ENCODE measurements around the gene ZFY. TPM values are rescaled to one million over a fixed set of nuclear protein-coding genes. Genes with fewer than 3 reads are reported as not detected.
A peak's percentile ranks its signal among the peaks of the same experiment; 100 is the strongest.

Gene ZFY
- total and polyA plus RNA-seq, 11 donors = 2.9 to 15.4 (median 13.9) TPM; not detected in 5

DNA sequence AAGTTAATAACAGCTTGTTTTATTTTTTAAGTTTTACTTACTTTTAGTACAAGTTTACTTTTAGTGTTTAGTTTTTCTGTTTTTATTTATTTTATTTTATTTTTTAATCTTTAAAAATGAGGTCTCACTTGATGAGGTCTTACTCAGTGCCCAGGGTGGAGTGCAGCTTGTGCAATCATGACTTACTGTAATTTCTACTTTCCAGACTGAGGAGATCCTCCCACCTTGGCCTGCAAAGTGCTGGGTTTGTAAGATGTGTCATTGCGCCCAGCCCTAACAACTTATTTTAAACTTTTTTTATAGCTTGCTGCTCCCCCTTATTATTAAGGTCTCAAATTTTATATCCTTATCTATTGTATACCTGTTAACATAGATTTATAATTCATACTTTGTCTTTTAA, 41.7 kb upstream of the ZFY start:
- 92 to 94% methylated on average over 1 of the region's 1 CpG; no CpG with 5 or more reads in 2 of the 4 donors for WGBS, 4 donors
- Histone ChIP-seq H3K27ac (no peak overlapping the region), H3K9me3 (no peaks in the 10 kb centered on the region), H3K4me3 (no peak overlapping the region), H3K27me3 (no peaks in the 10 kb centered on the region), H3K36me3 (no peaks in the 10 kb centered on the region), H3K4me1 (no peaks in the 10 kb centered on the region)
- DNase-seq (no peak), ATAC-seq (no peak)
- TF ChIP-seq, protein P1, sequence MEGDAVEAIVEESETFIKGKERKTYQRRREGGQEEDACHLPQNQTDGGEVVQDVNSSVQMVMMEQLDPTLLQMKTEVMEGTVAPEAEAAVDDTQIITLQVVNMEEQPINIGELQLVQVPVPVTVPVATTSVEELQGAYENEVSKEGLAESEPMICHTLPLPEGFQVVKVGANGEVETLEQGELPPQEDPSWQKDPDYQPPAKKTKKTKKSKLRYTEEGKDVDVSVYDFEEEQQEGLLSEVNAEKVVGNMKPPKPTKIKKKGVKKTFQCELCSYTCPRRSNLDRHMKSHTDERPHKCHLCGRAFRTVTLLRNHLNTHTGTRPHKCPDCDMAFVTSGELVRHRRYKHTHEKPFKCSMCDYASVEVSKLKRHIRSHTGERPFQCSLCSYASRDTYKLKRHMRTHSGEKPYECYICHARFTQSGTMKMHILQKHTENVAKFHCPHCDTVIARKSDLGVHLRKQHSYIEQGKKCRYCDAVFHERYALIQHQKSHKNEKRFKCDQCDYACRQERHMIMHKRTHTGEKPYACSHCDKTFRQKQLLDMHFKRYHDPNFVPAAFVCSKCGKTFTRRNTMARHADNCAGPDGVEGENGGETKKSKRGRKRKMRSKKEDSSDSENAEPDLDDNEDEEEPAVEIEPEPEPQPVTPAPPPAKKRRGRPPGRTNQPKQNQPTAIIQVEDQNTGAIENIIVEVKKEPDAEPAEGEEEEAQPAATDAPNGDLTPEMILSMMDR (IDR thresholded peaks at IDR 0.05) = no peak
- TF ChIP-seq POLR2A (IDR thresholded peaks at IDR 0.05) = no peak
- intact Hi-C loops (cut with DNase I) = no loop called here

DNA sequence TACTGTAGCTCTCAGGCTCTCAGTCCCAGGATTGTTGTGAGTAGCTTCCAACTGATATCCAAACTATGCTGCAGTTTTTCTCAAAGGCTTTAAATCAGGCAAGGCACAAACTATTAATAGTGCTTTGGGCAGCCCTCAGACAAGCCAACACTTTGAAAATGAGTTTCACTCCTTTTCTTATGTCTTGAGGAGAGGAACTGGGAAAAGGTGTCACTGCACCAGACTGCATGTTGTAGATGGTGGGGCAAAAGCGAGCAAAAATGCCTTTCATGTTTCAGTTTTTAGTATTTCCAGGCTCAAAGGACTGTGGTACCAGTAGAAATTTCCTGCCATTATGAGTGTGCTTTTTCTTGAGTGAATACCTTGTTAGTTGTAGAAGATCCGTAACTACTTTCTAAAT, 39.1 kb upstream of the ZFY start:
- H3K27me3 ChIP-seq = no peaks in the 10 kb centered on the region
- intact Hi-C loops (cut with DNase I) = no loop called here
- no peak for ATAC-seq
- WGBS, 4 donors = 84 to 93% methylated on average over 2 of the region's 2 CpGs; no CpG with 5 or more reads in 2 of the 4 donors
- no peak overlapping the region for H3K4me3 ChIP-seq
- H3K4me1 ChIP-seq = no peaks in the 10 kb centered on the region
- no peak overlapping the region for H3K27ac ChIP-seq
- TF ChIP-seq, protein P1 (IDR thresholded peaks at IDR 0.05) = no peak
- TF ChIP-seq POLR2A (IDR thresholded peaks at IDR 0.05) = no peak
- H3K36me3 ChIP-seq = no peaks in the 10 kb centered on the region
- H3K9me3 ChIP-seq = no peaks in the 10 kb centered on the region
- no peak for DNase-seq

DNA sequence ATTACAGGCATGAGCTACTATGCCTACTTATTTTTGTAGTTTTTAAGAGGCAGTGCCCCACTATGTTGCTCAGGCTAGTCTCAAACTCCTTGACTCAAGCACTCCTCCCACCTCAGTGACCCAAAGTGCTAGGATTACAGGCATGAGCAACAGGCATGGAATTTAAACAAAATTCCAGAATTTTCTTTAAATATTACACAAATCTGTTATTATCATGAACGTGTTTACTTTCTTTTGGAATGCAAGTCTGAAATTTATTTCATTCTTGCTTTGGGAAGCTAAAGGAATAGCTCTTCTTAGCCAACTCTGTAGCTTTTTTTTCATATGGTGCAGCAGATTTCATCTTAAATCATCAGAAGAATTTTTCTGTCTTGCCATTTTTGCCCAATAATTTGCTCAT, 27.8 kb upstream of the ZFY start:
- no peaks in the 10 kb centered on the region for H3K36me3 ChIP-seq
- H3K9me3 ChIP-seq = no peaks in the 10 kb centered on the region
- 51 to 59% methylated on average over 1 of the region's 1 CpG; no CpG with 5 or more reads in 2 of the 4 donors for WGBS, 4 donors
- H3K27me3 ChIP-seq = no peaks in the 10 kb centered on the region
- ATAC-seq (no peak), DNase-seq (no peak)
- H3K27ac ChIP-seq = no peak overlapping the region
- intact Hi-C loops (cut with DNase I) = no loop called here
- TF ChIP-seq, protein P1 (IDR thresholded peaks at IDR 0.05) = no peak
- no peak for TF ChIP-seq POLR2A (IDR thresholded peaks at IDR 0.05)
- no peak overlapping the region for H3K4me3 ChIP-seq
- no peaks in the 10 kb centered on the region for H3K4me1 ChIP-seq

DNA sequence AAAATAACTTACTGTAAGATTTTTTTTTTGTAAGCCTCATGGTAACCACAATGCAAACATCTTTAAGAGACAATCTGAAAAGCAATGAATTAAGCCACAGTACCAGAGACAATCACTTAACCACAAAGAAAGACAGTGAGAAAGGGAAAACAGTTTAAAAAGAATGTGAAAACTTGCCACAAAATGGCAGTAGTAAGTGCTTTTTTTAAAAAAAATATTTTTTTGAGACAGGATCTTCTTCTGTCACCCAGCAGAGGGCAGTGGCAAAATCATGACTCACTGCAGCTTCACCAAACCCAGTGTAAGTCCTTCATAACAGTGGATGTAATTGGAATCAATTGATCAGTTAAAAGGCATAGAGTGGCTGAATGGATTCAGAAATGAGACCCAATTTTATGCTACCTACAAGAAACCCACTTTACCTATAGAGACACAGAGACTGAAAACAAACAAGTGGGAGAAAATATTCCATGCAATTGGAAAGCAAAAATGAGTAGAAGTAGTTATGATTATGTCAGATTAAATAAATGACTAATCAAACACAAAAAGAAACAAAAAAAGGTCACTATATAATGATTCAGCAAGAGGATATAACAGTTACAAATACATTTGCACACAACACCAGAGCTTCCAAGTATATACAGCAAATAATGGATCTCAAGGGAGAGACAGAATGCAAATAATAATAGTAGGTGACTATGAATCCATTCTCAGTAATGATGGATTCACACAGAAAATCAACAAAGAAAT, 21.9 kb upstream of the ZFY start:
- ATAC-seq = no peak
- Histone ChIP-seq H3K4me3 (no peak overlapping the region), H3K9me3 (no peaks in the 10 kb centered on the region), H3K27ac (no peak overlapping the region), H3K4me1 (no peaks in the 10 kb centered on the region), H3K27me3 (no peaks in the 10 kb centered on the region), H3K36me3 (no peaks in the 10 kb centered on the region)
- intact Hi-C loops (cut with DNase I) = no loop called here
- TF ChIP-seq POLR2A (IDR thresholded peaks at IDR 0.05) = no peak
- TF ChIP-seq, protein P1 (IDR thresholded peaks at IDR 0.05) = peak in 2 of 12 donors; percentile 26 to 28
- no peak for DNase-seq
